ENCODE measurements around the gene ADARB2.

ADARB2 gene

DNA sequence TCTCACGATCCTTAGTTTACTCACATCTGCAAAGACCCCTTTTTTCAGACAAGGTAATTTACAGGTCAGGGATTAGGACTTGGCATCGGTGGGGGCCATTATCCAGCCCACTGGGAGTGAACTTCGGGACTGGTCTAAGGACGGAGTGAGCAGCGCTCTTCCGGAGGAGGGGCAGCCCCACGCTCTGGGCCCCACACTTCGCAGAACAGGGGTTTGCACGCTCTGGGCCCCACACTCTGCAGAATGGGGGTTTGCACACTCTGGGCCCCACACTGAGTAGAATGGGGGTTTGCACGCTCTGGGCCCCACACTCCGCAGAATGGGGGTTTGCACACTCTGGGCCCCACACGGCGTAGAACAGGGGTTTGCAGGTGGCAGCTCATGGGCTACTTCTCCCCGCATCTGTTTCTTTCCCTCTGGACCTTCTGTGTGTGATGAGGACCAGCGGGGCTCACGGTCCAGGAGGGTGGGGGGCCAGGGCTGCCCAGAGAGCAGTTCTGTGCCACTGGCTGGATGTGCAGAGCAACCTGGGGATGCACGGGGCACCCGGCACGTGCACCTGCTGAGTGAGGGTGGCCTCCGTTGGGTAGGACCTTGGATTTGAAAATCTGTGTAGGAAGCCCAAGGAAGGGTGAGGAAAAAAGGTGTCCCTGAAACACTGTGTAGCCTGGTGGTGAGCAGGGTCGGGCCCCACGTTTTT, 546.4 kb downstream of the ADARB2 start:
- no peak for DNase-seq

DNA sequence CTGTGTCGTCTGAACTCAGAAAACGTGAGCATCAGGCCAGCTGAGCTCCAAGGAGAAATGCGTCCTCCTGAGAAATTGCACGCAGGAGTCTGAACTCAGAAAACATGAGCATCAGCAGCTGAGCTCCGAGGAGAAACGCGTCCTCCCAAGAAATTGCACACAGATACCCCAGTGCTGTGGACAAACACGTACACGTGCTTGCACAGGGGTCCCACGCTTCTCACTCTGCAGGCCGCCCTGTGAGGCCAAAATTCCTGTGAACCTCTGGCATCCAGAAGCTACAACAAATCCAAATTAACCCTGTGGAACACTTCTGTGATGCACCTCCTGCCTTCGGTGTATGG, 547.3 kb downstream of the ADARB2 start:
- DNase-seq: no peak

- DNase-seq: no peak
Measured at GRCh38 chr10:1189166-1190051, 547.9 kb downstream of the ADARB2 start.

GRCh38 chr10:1188558-1189135, 548.7 kb downstream of the ADARB2 start:
- DNase-seq: no peak

DNA sequence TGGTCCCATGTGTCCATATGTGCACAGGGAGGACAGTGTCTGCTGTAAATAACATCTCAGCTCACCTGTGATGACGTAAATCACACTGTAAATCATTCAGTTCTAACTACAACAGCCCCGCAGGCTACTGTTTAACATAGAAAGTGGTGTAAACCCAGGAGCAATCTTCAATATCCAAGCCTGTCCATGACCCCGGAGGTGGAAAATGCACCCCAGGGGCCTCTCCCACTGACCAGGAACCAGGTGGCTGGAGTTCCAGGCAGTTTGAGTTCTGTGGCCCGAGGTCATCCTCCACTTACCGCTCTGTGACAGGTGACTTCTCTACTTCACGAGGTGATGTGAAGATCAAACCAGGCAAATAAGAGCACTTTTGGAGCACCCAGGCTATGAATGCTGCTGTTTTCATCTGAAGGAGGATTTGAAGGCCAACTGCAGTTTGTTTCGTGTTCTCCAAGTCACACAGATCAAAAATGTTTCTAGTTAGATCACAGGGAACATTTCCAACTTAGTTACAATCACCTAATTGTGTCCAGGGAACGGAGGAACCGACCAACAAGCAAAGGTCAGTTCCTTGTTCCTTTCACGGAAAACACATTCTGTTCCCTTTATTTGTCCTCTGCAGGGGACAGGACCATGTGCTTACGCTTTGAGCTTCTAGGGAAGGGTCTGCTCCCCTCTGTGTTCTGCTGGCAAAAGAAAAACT, 549.3 kb downstream of the ADARB2 start:
- no peak for DNase-seq

- DNase-seq: no peak
Measured at GRCh38 chr10:1187151-1187854, 550.0 kb downstream of the ADARB2 start.

- no peak for DNase-seq
Measured at GRCh38 chr10:1186683-1186990, 550.7 kb downstream of the ADARB2 start.

DNA sequence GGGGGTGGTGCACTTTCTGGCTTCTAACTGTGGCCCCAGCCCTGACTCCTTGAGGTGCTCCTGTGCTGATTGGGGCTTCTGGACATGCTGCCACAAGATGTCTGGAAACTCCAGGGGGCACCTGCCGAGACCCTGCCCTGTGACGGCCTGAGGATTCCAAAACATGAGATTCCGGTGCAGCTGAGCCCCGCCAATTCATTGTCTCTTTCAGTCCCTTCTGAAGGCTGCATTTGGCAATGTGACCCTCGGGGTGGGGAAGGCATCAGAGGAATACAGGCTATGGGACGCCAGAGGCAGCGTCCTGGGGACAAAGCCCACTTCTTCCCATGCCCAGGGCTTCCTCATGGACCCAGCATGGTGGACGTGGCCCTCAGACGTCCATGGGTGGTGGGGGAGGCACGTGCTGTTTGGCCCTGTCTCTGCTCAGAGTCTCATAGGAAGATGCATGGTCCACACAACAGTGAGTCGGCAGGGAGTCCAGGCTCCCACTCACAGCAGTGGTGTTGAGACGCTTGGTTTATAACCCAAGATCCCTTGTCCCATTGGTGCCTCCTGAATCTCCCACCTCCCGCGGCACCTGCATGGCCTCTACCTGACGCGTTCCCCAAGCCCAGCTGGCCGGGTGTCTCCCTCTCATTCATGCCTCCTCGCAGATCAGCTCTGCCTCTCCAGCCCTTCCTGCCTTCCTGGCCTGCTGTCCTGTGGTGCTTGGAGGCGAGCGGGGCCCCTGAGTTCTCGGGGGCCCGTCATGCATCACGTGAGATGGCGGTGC, 551.2 kb downstream of the ADARB2 start:
- DNase-seq: no peak

DNA sequence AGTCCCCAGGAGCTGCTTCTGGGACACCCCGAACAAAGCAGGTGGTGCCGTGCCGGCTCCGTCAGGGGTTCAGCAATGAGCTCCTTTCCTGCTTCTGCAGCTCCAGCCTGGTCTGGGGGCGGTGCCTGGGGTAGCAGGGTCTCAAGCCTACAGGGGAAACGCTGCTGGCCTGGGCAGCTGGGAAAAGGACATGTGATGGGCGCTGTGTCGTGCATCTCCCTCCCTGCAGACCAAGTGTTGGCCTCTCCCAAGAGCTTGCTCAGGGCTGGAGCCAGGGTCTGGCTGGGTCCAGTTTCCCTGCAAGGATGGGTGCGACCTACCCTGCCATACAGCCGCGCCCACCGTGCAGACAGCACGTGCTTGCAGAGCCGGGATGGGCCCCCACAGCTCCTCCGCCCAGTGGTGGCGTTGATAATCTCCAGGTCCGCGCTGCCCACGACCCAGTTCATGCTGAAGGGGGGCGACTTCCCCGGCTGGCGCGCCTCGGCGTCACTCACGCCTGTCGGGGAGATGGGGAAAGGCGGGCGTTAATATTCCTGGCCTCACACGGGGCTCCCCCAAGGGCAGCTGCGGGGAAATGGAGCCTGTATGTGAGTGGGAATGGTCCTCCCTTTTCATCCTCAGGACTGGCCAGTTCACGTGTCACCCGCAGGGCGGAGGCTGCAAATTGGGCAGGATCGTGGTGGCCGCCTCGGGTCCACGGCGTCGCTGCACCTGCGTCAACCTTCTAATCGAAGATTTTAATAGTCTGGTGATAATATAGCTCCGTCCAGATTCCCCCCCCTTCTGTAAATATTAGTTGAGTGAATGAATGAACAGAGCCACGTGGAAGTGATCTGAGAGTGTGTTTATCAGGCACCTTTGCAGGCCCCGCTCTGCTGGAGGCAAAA, 552.5 kb downstream of the ADARB2 start:
- no peak for DNase-seq

- no peak for DNase-seq
Measured at GRCh38 chr10:1183701-1184100, 553.6 kb downstream of the ADARB2 start.

GRCh38 chr10:1183033-1183396, 554.3 kb downstream of the ADARB2 start:
- no peak for DNase-seq

- DNase-seq: no peak
Measured at GRCh38 chr10:1182280-1183032, 554.9 kb downstream of the ADARB2 start.

GRCh38 chr10:1180836-1181235, 556.5 kb downstream of the ADARB2 start:
- DNase-seq: no peak

DNA sequence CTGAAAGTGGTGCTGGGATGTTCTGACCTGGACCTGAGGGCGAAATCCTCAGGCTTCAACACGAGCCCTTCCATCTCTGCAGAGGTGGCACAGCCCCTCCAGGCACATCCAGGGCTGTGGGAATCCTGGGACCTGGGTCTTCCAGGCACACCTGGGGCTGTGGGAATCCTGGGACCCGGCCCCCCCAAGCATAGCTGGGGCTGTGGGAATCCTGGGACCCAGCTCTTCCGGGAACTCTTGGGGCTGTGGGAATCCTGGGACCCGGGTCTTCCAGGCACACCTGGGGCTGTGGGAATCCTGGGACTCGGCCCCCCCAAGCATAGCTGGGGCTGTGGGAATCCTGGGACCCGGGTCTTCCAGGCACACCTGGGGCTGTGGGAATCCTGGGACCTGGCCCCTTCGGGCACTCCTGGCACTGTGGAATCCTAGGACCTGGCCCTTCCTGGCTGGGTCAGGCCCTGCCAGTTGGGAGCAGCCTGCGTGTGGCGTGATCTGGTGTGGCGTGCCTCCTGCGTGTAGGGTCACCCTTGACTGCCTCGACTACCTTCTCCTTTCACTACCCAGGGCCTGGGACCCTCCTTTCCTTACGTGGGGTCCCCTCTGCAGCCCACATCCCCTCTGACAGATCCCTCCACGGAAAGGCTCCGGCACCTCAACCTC, 557.1 kb downstream of the ADARB2 start:
- DNase-seq: no peak

- DNase-seq: no peak
Measured at GRCh38 chr10:1179346-1180070, 557.8 kb downstream of the ADARB2 start.

DNA sequence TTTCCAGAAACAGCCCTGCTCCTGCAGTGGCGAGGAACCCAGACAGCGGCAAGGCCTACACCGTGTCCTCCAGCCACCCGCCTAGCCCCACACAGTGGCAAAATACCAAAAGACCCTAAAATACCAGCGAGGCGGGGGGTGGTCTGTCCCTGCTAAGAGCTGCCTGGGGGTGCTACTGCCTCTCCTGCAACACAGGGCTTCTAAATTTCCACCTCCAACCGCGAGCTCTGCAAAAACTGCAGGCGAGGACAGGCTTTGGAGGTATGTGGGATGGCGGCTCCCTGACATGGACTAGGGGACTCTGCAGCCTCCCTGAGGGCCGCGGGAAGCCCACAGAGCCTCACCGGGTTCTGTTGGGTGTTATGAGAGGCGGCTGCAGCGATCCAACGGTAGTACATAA, 558.8 kb downstream of the ADARB2 start:
- DNase-seq: no peak

- no peak for DNase-seq
Measured at GRCh38 chr10:1177936-1178335, 559.4 kb downstream of the ADARB2 start.

- no peak for DNase-seq
Measured at GRCh38 chr10:1175956-1176565, 561.3 kb downstream of the ADARB2 start.

- DNase-seq: no peak
Measured at GRCh38 chr10:1174022-1174421, 563.3 kb downstream of the ADARB2 start.
